OCI-LY7 (cell line): ENCODE results near the gene TSPYL6.

Experiments
- EZH2phosphoT487 ChIP-seq: fragments of 200-600 bp; sonication (generic); IDR thresholded peaks from 2 replicates; pipeline ENCODE4 v1.6.1; 2018; ENCODE audit warnings: low read depth, borderline replicate concordance, mild to moderate bottlenecking, mixed run types, antibody characterized with exemption, low read length, moderate library complexity, mixed read lengths
- TF ChIP-seq, protein P1 (sequence below): fragments of 200-600 bp; sonication (generic); conservative IDR thresholded peaks from 2 replicates; pipeline ENCODE4 v1.5.1; 2014; ENCODE audit warnings: mild to moderate bottlenecking, antibody characterized with exemption, low read length, moderate library complexity, mixed read lengths

GRCh38 chr2:54284826-54285225 is 28.8 kb upstream of the TSPYL6 start:
- TF ChIP-seq, protein P1, sequence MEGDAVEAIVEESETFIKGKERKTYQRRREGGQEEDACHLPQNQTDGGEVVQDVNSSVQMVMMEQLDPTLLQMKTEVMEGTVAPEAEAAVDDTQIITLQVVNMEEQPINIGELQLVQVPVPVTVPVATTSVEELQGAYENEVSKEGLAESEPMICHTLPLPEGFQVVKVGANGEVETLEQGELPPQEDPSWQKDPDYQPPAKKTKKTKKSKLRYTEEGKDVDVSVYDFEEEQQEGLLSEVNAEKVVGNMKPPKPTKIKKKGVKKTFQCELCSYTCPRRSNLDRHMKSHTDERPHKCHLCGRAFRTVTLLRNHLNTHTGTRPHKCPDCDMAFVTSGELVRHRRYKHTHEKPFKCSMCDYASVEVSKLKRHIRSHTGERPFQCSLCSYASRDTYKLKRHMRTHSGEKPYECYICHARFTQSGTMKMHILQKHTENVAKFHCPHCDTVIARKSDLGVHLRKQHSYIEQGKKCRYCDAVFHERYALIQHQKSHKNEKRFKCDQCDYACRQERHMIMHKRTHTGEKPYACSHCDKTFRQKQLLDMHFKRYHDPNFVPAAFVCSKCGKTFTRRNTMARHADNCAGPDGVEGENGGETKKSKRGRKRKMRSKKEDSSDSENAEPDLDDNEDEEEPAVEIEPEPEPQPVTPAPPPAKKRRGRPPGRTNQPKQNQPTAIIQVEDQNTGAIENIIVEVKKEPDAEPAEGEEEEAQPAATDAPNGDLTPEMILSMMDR: no peak
- TF ChIP-seq EZH2phosphoT487: no peak
